HepG2 (cell line): ENCODE measurements around the gene MARVELD3. TPM values are rescaled to one million over a fixed set of nuclear protein-coding genes. Genes with fewer than 3 reads are reported as not detected.
A peak's percentile ranks its signal among the peaks of the same experiment; 100 is the strongest.

Experiments used
- CTCF ChIP-seq: sonication (generic); formaldehyde crosslinking; IDR thresholded peaks from 2 replicates; pipeline ENCODE4 v1.5.0; 2020; ENCODE audit warnings: mild to moderate bottlenecking, missing genetic modification reagents, moderate library complexity
- ETV5 ChIP-seq: IDR thresholded peaks from 2 replicates; pipeline ENCODE4 v1.6.1; 2018; ENCODE audit warnings: missing biosample characterization, missing genetic modification reagents, inconsistent platforms, borderline replicate concordance
- HIC2 ChIP-seq: sonication (generic); formaldehyde crosslinking; IDR thresholded peaks from 2 replicates; pipeline ENCODE4 v1.9.0; 2022; ENCODE audit warnings: low read depth, missing genetic modification reagents
- HNF4A ChIP-seq: sonication (generic); formaldehyde crosslinking; IDR thresholded peaks from 2 replicates; pipeline ENCODE4 v1.4.0; 2020; ENCODE audit warnings: missing genetic modification reagents
- MXD1 ChIP-seq: sonication (generic); formaldehyde crosslinking; IDR thresholded peaks from 2 replicates; pipeline ENCODE4 v1.4.0; 2020; ENCODE audit warnings: mild to moderate bottlenecking, missing genetic modification reagents
- NR0B2 ChIP-seq: sonication (generic); formaldehyde crosslinking; IDR thresholded peaks from 2 replicates; pipeline ENCODE4 v1.4.0; 2020; ENCODE audit warnings: mild to moderate bottlenecking, missing genetic modification reagents
- POGZ ChIP-seq: sonication (generic); formaldehyde crosslinking; IDR thresholded peaks from 2 replicates; pipeline ENCODE4 v1.4.0; 2020; ENCODE audit warnings: mild to moderate bottlenecking, missing genetic modification reagents
- TFDP1 ChIP-seq: IDR thresholded peaks from 2 replicates; pipeline ENCODE4 v1.6.1; 2016; ENCODE audit warnings: missing compliant biosample characterization, missing genetic modification reagents, borderline replicate concordance
- ZBTB25 ChIP-seq: IDR thresholded peaks from 2 replicates; pipeline ENCODE4 v1.6.1; 2018; ENCODE audit warnings: missing genetic modification reagents
- ZBTB26 ChIP-seq: IDR thresholded peaks from 2 replicates; pipeline ENCODE4 v1.6.1; 2016; ENCODE audit warnings: missing compliant biosample characterization, missing genetic modification reagents, borderline replicate concordance
- ZBTB33 ChIP-seq: sonication (generic); formaldehyde crosslinking; IDR thresholded peaks from 2 replicates; pipeline ENCODE4 v1.4.0; 2020; ENCODE audit warnings: missing genetic modification reagents
- ZNF75D ChIP-seq: sonication (generic); formaldehyde crosslinking; IDR thresholded peaks from 2 replicates; pipeline ENCODE4 v1.8.1; 2023; ENCODE audit warnings: missing genetic modification reagents, mild to moderate bottlenecking, borderline replicate concordance
- ZNF770 ChIP-seq: sonication (generic); formaldehyde crosslinking; IDR thresholded peaks from 2 replicates; pipeline ENCODE4 v1.5.0; 2020; ENCODE audit warnings: mild to moderate bottlenecking, missing genetic modification reagents
- ZNF780A ChIP-seq: sonication (generic); formaldehyde crosslinking; IDR thresholded peaks from 2 replicates; pipeline ENCODE4 v1.8.0; 2022; ENCODE audit warnings: mild to moderate bottlenecking, missing genetic modification reagents, moderate library complexity
- ZSCAN9 ChIP-seq: IDR thresholded peaks from 2 replicates; pipeline ENCODE4 v1.6.1; 2016; ENCODE audit warnings: borderline replicate concordance
- polyA plus RNA-seq, 8 experiments: library from polyadenylated mRNA; depleted of rRNA in 3 of 8; stranded (reverse) in 7 of 8; unstranded in 1 of 8; fragments of >200 nt; fragmentation: Illumina TruSeq in 4 of 8; extraction: Trizol in 4 of 8; gene quantifications; 2 replicates each; pipeline versions ENCODE4 v1.2.1 to v1.2.3, GENCODE V29; 2011 to 2016; ENCODE audit warnings: low read depth in 4 of 8, missing spikeins in 1 of 8, mixed read lengths in 1 of 8; ENCODE audit not compliant: insufficient read depth in 1 of 8
- total RNA-seq, 5 experiments: library from RNA; depleted of rRNA; stranded (reverse); fragments of >200 nt; fragmentation: Illumina TruSeq; extraction: Trizol; gene quantifications; 2 replicates each; pipeline ENCODE4 v1.2.3, GENCODE V29; 2016; ENCODE audit warnings: low read depth in 1 of 5

MARVELD3 gene
- total and polyA plus RNA-seq, 2 of the 13 experiments (the other 11 are each of a cell fraction or from before 2014, with no cell fraction given): 4.8 to 5.6 TPM

- 0 out of 2 replicates have a peak, but pooled peaks have one; percentile 21 for TF ChIP-seq HIC2 (CRISPR knock-in tag)
- no peak for TF ChIP-seq ZNF770 (CRISPR knock-in tag)
- TF ChIP-seq ZNF780A: no peak
- peak; percentile 47; the same call in 1 of the 2 replicates for TF ChIP-seq ETV5 (CRISPR knock-in tag)
- TF ChIP-seq ZSCAN9: no peak
- TF ChIP-seq ZNF75D (CRISPR knock-in tag): no peak
- TF ChIP-seq CTCF (CRISPR knock-in tag): peak; percentile 83
- TF ChIP-seq HNF4A (CRISPR knock-in tag): no peak
- peak; percentile 58; the same call in 1 of the 2 replicates for TF ChIP-seq POGZ (CRISPR knock-in tag)
- no peak for TF ChIP-seq MXD1 (CRISPR knock-in tag)
- TF ChIP-seq NR0B2: peak; percentile 60; the same call in 1 of the 2 replicates
- no peak for TF ChIP-seq ZBTB25
- peak; percentile 62; the same call in 1 of the 2 replicates for TF ChIP-seq ZBTB26 (CRISPR knock-in tag)
- 0 out of 2 replicates have a peak, but pooled peaks have one; percentile 37 for TF ChIP-seq ZBTB33 (CRISPR knock-in tag)
- TF ChIP-seq TFDP1 (CRISPR knock-in tag): 0 out of 2 replicates have a peak, but pooled peaks have one; percentile 13
Observed at GRCh38 chr16:71600822-71601221, 25.2 kb upstream of the MARVELD3 start (continued).
